Cardiac fibroblast (primary cell): ENCODE results near the gene POLD4.

Experiments
- DNase-seq, 2 donors: peaks; one replicate each; pipeline versions ENCODE4 v3.0.0 to v3.0.0-alpha.2; 2010; ENCODE audit warnings: low read depth in 2 of 2
- H3K4me3 ChIP-seq, 2 donors: replicated peaks in 1 of 2; 1 replicate in 1 of 2; 2 replicates in 1 of 2; pipeline ENCODE4 v1.5.1; 2011; ENCODE audit warnings: low read depth in 2 of 2, low read length in 2 of 2, mild to moderate bottlenecking in 2 of 2, moderate library complexity in 1 of 2
- TF ChIP-seq, protein P1 (sequence below): IDR thresholded peaks from one replicate; pipeline ENCODE4 v1.5.1; 2011; ENCODE audit warnings: low read depth, mild to moderate bottlenecking, low read length, inconsistent platforms

The POLD4 gene

DNA sequence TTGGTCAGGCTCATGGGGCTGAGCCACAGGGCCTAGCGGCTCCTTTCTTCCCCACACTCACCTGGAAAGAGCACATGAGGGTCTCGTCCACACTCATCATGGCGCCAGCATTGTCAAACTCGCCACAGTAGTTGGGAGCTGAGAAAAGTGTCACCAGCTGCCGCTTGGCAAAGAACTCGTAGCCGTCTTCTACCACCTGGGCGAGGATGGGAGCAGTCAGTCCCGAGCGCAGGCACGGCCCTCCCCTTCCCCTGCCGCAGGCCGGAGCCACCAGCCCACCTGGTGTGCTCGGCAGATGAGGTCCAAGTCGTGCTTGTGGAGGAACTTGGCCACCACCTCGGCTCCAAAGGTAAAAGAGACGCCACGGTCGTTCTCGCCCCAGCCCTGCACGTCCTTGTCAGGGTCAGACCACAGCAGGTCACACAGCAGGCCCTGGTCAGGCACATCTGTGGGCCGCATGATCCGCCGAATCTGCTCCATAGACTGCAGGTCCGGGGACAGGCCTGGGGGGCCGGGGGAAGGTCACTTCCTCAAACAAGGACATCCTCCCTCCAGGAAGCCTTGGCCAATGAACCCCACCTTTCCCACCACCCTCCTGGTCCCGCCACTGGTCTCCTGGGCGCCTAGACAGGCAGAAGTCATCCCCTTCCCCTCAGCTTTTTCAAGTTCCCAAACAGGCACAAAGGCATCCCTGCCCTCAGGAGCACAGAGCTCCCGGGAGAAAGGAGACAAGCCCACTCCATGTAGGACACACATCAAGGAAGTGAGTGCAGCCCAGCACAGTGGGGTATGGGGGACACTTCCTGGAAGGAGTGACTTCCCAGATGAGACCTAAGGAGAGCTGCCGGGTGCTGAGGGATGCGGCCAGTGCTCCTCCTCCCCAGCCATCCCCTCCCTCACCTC lies 45.6 kb upstream of the POLD4 start:
- no peak for DNase-seq
- TF ChIP-seq, protein P1, sequence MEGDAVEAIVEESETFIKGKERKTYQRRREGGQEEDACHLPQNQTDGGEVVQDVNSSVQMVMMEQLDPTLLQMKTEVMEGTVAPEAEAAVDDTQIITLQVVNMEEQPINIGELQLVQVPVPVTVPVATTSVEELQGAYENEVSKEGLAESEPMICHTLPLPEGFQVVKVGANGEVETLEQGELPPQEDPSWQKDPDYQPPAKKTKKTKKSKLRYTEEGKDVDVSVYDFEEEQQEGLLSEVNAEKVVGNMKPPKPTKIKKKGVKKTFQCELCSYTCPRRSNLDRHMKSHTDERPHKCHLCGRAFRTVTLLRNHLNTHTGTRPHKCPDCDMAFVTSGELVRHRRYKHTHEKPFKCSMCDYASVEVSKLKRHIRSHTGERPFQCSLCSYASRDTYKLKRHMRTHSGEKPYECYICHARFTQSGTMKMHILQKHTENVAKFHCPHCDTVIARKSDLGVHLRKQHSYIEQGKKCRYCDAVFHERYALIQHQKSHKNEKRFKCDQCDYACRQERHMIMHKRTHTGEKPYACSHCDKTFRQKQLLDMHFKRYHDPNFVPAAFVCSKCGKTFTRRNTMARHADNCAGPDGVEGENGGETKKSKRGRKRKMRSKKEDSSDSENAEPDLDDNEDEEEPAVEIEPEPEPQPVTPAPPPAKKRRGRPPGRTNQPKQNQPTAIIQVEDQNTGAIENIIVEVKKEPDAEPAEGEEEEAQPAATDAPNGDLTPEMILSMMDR = no peak
- H3K4me3 ChIP-seq = no peak overlapping the region

DNA sequence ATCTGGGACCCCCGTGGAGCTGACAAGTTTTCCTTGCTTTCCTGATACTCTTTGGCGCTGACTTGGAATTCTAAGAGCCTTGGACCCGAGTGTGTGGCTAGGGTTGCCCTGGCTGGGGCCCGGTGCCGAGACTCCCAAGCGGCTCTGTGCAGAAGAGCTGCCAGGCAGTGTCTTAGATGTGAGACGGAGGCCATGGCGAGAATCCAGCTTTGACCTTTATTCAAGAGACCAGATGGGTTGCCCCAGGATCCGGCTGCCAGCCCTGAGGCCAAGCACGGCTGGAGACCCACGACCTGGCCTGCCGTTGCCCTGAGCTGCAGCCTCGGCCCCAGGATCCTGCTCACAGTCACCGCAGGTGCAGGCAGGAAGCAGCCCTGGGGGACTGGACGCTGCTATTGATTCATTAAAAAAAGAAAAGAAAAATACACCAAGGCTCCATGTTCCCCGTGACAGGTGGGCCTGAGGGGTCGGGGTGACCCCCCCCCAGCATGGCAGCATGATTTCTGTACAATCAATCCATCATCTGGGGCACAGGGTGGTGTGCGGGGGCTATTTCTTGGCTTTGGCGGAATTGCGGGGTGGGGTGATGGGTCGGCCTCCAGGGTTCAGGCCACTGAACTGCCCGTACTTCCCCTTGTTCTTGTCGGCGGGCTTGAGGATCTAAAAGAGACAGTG lies 44.8 kb upstream of the POLD4 start:
- no peak for DNase-seq
- no peak overlapping the region for H3K4me3 ChIP-seq
- TF ChIP-seq, protein P1 = no peak

DNA sequence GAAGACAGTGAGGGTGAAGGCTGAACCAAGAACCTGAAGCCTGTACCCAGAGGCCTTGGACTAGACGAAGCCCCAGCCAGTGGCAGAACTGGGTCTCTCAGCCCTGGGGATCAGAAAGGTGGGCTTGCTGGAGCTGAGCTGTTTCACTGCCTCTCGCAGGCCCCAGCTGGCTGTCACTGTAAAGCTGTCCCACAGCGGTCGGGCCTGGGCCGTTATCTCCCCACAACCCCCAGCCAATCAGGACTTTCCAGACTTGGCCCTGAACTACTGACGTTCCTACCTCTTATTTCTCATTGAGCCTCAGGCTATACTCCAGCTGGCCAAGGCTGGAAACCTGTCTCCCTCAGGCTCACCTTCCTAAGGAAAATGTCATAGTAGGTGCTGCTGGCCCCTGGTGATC lies 44.2 kb upstream of the POLD4 start:
- no peak for DNase-seq
- TF ChIP-seq, protein P1 = no peak
- H3K4me3 ChIP-seq = no peak overlapping the region

DNA sequence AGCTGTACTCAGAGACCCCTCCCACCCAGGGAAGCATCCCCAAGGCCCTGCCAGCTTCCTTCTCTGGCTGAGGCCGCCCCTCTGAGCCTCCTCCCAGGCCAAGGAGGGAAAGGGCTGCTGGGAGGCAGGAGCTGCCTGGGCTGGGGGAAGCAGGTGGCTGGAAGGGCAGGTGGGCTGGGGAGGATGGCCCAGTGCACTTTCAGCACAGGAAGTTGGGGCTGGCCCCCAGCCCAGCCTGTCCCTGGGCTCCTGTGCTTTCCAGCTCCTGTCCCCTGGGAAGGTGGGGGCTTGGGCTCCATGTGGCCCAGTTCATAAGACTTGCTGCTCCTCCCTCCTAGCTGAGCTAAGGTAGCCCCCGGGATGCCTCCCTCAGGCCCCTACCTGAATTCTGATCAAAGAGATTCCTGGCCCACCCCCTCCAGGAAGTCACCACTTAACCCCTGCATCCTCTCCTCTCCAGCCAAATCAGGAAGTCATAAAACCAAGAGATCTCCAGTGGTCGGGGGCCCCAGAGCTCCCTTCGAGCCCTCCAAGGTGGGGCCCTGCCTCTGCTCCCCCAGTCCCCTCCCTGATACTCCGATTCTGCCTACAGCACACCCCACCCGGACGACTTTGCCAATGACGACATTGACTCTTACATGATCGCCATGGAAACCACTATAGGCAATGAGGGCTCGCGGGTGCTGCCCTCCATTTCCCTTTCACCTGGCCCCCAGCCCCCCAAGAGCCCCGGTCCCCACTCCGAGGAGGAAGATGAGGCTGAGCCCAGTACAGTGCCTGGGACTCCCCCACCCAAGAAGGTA lies 43.4 kb upstream of the POLD4 start:
- no peak for DNase-seq
- no peak overlapping the region for H3K4me3 ChIP-seq
- TF ChIP-seq, protein P1 = no peak

DNA sequence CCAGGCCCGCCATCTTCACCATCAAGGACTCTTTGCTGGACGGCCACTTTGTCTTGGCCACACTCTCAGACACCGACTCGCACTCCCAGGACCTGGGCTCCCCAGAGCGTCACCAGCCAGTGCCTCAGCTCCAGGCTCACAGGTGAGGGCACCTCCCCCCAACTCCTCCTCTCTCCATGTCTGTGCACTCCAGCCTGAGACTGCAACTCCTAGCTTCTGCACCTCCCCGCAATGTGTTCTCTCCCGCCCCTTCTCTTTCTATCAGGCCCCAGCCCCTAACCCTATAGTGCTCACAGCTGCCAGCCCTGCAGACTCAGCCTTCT lies 42.9 kb upstream of the POLD4 start:
- no peak for DNase-seq
- TF ChIP-seq, protein P1 = no peak
- no peak overlapping the region for H3K4me3 ChIP-seq

DNA sequence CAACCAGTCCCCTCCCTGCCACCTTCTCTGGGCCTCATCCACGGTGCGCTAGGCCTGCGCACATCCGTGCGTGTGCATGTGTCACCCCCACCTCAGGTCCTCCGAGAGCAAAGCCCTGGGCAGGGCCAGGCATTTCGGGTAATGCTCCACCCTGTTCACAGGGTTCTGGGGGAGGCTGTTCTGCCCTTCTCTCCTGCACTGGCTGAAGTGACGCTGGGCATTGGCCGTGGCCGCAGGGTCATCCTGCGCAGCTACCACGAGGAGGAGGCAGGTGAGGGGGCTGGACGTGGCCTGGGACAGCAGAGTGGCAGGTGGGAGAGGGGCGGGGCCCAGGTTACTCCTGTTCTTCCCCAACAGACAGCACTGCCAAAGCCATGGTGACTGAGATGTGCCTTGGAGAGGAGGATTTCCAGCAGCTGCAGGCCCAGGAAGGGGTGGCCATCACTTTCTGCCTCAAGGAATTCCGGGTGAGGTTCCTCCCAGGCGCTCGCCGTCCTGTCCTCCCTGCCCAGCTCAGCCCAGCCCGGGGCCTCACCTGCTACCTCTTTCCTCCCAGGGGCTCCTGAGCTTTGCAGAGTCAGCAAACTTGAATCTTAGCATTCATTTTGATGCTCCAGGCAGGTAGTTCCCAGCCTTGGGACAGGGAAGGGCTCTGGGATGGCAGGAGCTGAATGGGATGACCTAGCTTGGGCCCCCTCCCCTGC lies 42.4 kb upstream of the POLD4 start:
- TF ChIP-seq, protein P1 = no peak
- DNase-seq = no peak
- no peak overlapping the region for H3K4me3 ChIP-seq
